ENCODE data around the gene MRPL37. TPM values are rescaled to one million over a fixed set of nuclear protein-coding genes. Genes with fewer than 3 reads are reported as not detected.
"Not testable (repeated sequence)": the region's sequence is repeated elsewhere in the genome, so short reads cannot be mapped to it uniquely, and the experiment has no call there.

Gene MRPL37
- 56.2 TPM for polyA plus RNA-seq

DNA sequence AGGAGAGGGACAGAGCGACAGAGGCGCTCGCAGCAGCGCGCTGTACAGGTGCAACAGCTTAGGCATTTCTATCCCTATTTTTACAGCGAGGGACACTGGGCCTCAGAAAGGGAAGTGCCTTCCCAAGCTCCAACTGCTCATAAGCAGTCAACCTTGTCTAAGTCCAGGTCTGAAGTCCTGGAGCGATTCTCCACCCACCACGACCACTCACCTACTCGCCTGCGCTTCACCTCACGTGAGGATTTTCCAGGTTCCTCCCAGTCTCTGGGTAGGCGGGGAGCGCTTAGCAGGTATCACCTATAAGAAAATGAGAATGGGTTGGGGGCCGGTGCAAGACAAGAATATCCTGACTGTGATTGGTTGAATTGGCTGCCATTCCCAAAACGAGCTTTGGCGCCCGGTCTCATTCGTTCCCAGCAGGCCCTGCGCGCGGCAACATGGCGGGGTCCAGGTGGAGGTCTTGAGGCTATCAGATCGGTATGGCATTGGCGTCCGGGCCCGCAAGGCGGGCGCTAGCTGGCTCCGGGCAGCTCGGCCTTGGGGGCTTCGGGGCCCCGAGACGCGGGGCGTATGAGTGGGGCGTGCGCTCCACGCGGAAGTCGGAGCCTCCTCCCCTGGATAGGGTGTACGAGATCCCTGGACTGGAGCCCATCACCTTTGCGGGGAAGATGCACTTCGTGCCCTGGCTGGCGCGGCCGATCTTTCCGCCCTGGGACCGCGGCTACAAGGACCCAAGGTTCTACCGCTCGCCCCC lies at the start of gene MRPL37, which contains the start of gene CYB5RL:
Gene MRPL37, plus strand, starts transcription at position 403 of the 754 bp plus-strand sequence. Its CDS starts 77 bp downstream, at position 480.
Gene CYB5RL, minus strand, starts transcription at position 266 of the 754 bp plus-strand sequence. CDS start 4,414 bp downstream, outside the sequence.
- Mint-ChIP-seq H3K4me1 (peaks cover 24 to 31% (median 30%) of the 10 kb centered on the region in 3 donors), H3K9me3 (no peaks in the 10 kb centered on the region), H3K36me3 (peaks cover 2% of the 10 kb centered on the region), H3K27me3 (no peaks in the 10 kb centered on the region), H3K27ac (peak within 1 kb of the TSS; percentile 20 to 92 (median 80)), H3K4me3 (peak within 1 kb of the TSS; percentile 90 to 99 (median 95))

DNA sequence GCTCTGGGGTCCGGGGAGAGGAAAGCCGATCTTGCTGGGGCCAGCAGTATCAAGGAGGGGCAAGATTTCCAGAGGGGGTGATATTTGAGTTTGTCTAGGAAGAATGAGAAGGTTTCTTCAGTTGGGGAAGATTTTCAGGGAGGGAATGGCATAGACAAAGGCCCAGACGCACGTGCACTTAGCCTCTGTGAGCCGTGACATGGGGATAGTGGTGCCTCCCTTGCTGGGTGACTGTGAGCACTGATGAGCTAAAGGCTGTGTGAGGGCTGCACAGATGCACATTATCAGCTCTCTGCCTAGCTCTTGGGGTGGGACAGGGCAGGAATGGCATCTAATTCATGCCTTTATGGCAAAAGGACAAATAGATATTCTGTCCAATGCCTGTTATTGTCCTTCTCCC lies 49.0 kb upstream of the MRPL37 start:
- Mint-ChIP-seq H3K4me3 (no peak overlapping the region), H3K36me3 (no peaks in the 10 kb centered on the region), H3K27me3 (no peaks in the 10 kb centered on the region), H3K9me3 (no peaks in the 10 kb centered on the region), H3K4me1 (no peaks in the 10 kb centered on the region), H3K27ac (peak overlapping the region in 1 of 3 donors; percentile 40)

- H3K4me1 Mint-ChIP-seq, result no peaks in the 10 kb centered on the region
- H3K4me3 Mint-ChIP-seq, result peak within 1 kb of the TSS in 1 of 4 donors; percentile 45
- no peaks in the 10 kb centered on the region for H3K9me3 Mint-ChIP-seq
- no peak within 1 kb of the TSS for H3K27ac Mint-ChIP-seq
- H3K27me3 Mint-ChIP-seq, result no peaks in the 10 kb centered on the region
- no peaks in the 10 kb centered on the region for H3K36me3 Mint-ChIP-seq
These were observed 47.3 kb upstream of the MRPL37 start, which contains the start of gene CDCP2 for GRCh38 chr1:54152696-54153095. CDCP2 (minus strand) TSS chr1:54153000; CDS start chr1:54152922, 78 bp downstream.

DNA sequence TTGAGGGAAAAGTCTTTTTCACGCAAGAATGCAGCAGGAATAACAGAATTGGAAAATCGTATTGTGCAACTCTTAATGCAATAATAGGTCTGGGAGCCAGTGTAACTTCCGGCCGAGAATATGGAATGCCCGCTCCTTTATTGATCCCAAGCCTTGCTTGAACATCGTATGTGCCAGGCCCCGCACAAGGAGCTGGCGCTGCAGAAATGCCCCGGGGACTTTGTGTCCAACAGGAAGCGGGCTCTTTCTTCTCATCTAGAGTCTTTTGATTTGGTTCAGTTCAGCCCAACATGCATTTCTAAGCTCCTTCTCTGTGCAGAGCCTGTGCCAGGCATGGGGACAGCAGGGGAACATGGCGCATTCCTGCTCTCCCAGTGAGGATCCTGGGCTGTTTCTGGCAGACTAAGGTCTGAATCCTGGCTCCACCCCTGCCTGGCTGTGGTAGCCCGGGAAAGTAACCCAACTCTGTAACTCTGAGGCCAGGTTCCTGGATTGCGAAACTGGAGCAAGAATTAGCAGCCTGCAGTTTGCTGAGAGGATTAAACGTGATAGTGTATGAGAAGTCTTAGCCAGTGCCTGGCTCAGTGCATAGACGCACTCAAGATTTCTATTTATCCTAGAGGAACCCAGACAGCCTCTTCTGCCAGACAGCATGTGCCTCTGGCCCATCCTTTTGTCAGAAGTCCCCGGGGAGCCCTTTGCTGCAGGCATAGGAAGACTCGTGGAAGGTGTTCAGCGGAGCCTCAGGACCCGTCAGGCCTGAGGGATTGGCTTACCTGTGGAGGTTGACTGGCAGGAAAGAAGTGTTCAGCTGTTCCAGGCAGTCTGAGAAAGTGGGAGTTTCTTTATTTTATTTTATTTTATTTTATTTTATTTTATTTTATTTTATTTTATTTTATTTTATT lies 46.2 kb upstream of the MRPL37 start:
- no peak overlapping the region for H3K27ac Mint-ChIP-seq
- H3K9me3 Mint-ChIP-seq, result no peaks in the 10 kb centered on the region
- H3K4me3 Mint-ChIP-seq, result no peak overlapping the region
- H3K4me1 Mint-ChIP-seq, result no peaks in the 10 kb centered on the region
- H3K27me3 Mint-ChIP-seq, result no peaks in the 10 kb centered on the region
- H3K36me3 Mint-ChIP-seq, result no peaks in the 10 kb centered on the region

DNA sequence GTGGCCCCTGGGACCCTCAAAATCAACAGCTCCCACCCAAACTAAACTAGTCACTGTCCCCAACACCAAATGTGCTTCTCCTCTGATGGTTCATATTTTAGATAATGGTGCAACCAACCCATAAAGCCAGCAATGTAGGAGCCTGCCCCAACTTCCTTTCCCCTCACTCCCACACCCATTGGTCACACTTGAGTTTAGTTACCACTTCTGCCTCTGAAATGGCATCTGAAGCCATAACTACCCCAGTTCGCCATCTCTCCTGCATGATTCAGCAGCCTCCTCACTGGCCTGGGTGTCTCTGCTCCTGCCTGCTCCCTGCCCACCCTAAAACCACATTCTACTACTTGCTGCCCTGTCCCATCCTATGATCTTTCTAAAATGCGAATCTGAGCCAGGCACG lies 43.8 kb upstream of the MRPL37 start:
- no peaks in the 10 kb centered on the region for H3K36me3 Mint-ChIP-seq
- H3K27me3 Mint-ChIP-seq, result no peaks in the 10 kb centered on the region
- H3K27ac Mint-ChIP-seq, result no peak overlapping the region
- no peak overlapping the region for H3K4me3 Mint-ChIP-seq
- no peaks in the 10 kb centered on the region for H3K9me3 Mint-ChIP-seq
- no peaks in the 10 kb centered on the region for H3K4me1 Mint-ChIP-seq

GRCh38 chr1:54156986-54157385 lies 43.0 kb upstream of the MRPL37 start:
- Mint-ChIP-seq H3K4me3 (no peak overlapping the region), H3K36me3 (peaks cover 2% of the 10 kb centered on the region), H3K4me1 (no peaks in the 10 kb centered on the region), H3K9me3 (no peaks in the 10 kb centered on the region), H3K27me3 (no peaks in the 10 kb centered on the region), H3K27ac (no peak overlapping the region)

DNA sequence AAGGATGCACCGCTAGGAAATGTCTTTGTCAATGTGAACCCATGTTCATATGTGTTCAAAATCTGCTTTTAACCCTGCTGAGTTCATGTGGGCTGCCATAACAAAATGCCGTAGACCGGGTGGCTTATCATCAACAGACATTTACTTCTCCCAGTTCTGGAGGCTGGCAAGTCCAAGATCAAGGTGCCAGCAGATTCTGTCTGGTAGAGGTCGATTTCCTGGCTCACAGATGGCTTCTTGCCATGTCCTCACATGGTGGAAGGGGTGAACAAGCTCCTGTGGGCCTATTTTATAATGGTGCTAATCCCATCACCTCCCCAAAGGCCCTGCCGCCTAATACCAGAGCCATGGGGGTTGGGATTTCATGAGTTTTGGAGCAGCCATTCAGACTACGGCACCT lies 42.6 kb upstream of the MRPL37 start:
- H3K4me1 Mint-ChIP-seq, result no peaks in the 10 kb centered on the region
- H3K27me3 Mint-ChIP-seq, result no peaks in the 10 kb centered on the region
- H3K27ac Mint-ChIP-seq, result no peak overlapping the region
- H3K36me3 Mint-ChIP-seq, result peaks cover 2% of the 10 kb centered on the region
- no peak overlapping the region for H3K4me3 Mint-ChIP-seq
- no peaks in the 10 kb centered on the region for H3K9me3 Mint-ChIP-seq

- H3K4me3 Mint-ChIP-seq, result no peak overlapping the region
These were observed 41.9 kb upstream of the MRPL37 start for GRCh38 chr1:54158071-54158470.

GRCh38 chr1:54159733-54160316 lies 40.1 kb upstream of the MRPL37 start:
- Mint-ChIP-seq H3K27me3 (no peaks in the 10 kb centered on the region), H3K27ac (no peak overlapping the region), H3K36me3 (peaks cover 2% of the 10 kb centered on the region), H3K4me3 (no peak overlapping the region), H3K4me1 (no peaks in the 10 kb centered on the region), H3K9me3 (no peaks in the 10 kb centered on the region)

More at GRCh38 chr1:54158071-54158470, 41.9 kb upstream of the MRPL37 start:
- Mint-ChIP-seq H3K9me3 (no peaks in the 10 kb centered on the region), H3K27ac (no peak overlapping the region), H3K36me3 (peaks cover 2% of the 10 kb centered on the region), H3K4me1 (no peaks in the 10 kb centered on the region), H3K27me3 (no peaks in the 10 kb centered on the region)

DNA sequence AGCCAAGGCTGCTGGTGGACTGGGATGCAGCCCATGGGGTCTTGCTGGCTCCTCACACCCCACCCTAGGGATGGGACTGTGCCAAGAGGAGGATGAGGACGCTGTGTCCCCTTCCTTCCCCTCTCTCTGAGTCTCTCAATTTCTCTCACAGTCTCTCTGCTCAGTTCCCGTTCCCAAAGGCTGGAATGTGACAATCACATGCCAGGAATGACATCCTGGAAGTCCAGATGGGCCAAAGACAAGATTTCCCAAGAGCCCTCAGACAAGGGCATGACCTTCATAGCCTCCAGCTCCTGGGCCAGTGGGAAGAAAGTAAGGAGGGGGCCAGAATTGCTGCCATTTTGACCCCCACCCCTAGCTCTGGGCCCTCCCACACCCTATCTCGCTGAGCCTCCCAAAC lies 39.6 kb upstream of the MRPL37 start:
- Mint-ChIP-seq H3K27ac (no peak overlapping the region), H3K4me3 (no peak overlapping the region), H3K36me3 (peaks cover 2% of the 10 kb centered on the region), H3K4me1 (no peaks in the 10 kb centered on the region), H3K9me3 (no peaks in the 10 kb centered on the region), H3K27me3 (no peaks in the 10 kb centered on the region)

GRCh38 chr1:54161495-54162168 lies 38.3 kb upstream of the MRPL37 start:
- no peaks in the 10 kb centered on the region for H3K4me1 Mint-ChIP-seq
- H3K9me3 Mint-ChIP-seq, result no peaks in the 10 kb centered on the region
- H3K27ac Mint-ChIP-seq, result peak overlapping the region in 1 of 3 donors; percentile 6
- H3K4me3 Mint-ChIP-seq, result no peak overlapping the region
- H3K36me3 Mint-ChIP-seq, result peaks cover 2% of the 10 kb centered on the region
- no peaks in the 10 kb centered on the region for H3K27me3 Mint-ChIP-seq

DNA sequence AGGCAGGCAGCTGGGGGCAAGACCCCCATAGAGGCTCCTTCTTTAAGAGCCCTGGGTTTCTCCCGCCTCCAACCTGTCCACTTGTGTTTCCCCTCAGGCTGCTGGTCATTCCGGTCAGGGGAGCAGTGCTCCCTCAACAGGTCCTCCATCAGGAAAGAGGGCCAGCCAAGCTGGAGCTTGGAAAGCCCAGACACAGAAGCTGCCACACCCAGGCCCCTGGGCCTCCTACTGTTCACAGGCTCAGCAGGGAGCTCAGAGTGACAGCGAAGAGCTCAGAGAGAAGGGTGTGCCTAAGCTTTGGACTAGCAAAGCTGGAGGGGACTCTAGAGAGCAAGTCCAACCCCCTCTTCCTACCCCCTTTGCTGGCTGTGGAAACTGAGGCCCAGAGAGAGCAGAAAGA lies 36.9 kb upstream of the MRPL37 start:
- H3K27me3 Mint-ChIP-seq, result no peaks in the 10 kb centered on the region
- H3K9me3 Mint-ChIP-seq, result no peaks in the 10 kb centered on the region
- H3K27ac Mint-ChIP-seq, result no peak overlapping the region
- H3K36me3 Mint-ChIP-seq, result peaks cover 2% of the 10 kb centered on the region
- H3K4me3 Mint-ChIP-seq, result no peak overlapping the region
- no peaks in the 10 kb centered on the region for H3K4me1 Mint-ChIP-seq

DNA sequence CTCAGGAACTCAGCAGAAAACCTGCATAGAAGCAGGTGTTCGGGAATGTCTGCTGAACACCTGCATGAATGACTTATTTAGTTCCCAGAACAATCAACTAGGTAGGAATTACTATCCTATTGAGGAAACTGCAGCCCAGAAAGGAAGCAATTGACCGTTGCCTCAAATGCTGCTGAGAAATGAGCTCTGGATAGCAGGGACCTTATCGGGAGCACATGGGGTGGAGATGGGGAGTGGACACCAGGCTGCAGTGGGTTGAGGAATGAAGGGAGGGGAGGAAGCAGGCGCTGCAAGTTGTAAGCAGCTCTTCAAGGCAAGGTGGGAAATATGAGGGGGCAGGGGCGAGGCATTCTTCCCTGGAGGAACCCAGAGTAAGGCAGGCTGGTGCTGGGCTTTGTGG lies 36.4 kb upstream of the MRPL37 start:
- H3K4me3 Mint-ChIP-seq, result no peak overlapping the region
- H3K27ac Mint-ChIP-seq, result no peak overlapping the region
- H3K27me3 Mint-ChIP-seq, result no peaks in the 10 kb centered on the region
- H3K4me1 Mint-ChIP-seq, result no peaks in the 10 kb centered on the region
- H3K9me3 Mint-ChIP-seq, result no peaks in the 10 kb centered on the region
- peaks cover 4% of the 10 kb centered on the region for H3K36me3 Mint-ChIP-seq

DNA sequence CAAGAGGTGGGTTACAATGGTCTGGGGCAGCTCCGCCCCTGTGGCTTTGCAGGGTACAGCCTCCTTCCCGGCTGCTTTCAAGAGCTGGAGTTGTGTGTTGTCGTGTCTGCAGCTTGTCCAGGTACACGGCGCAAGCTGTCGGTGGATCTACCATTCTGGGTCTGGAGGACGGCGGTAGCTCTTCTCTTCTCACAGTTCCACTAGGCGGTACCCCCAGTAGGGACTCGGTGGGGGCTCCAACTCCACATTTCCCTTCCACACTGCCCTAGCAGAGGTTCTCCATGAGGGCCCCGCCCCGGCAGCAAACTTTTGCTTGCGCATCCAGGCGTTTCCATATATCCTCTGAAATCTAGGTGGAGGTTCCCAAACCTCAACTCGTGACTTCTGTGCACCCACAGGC lies 34.8 kb upstream of the MRPL37 start:
- Mint-ChIP-seq H3K4me3 (no peak overlapping the region), H3K27me3 (no peaks in the 10 kb centered on the region), H3K36me3 (peaks cover 4% of the 10 kb centered on the region), H3K4me1 (no peaks in the 10 kb centered on the region), H3K9me3 (no peaks in the 10 kb centered on the region), H3K27ac (no peak overlapping the region)

- not testable (repeated sequence) for H3K27me3 Mint-ChIP-seq, H3K4me3 Mint-ChIP-seq, H3K4me1 Mint-ChIP-seq, H3K36me3 Mint-ChIP-seq, H3K9me3 Mint-ChIP-seq, H3K27ac Mint-ChIP-seq
These were observed 33.6 kb upstream of the MRPL37 start for GRCh38 chr1:54166357-54166756.
